HL-60 (cell line): ENCODE measurements around the gene ADCY3.
A peak's percentile ranks its signal among the peaks of the same experiment; 100 is the strongest.

Experiments
- DNase-seq, 2 experiments: peaks; one replicate each; pipeline ENCODE4 v3.0.0-alpha.2; 2010 to 2020; ENCODE audit warnings: low read depth in 1 of 2, low spot score in 1 of 2
- H3K27ac ChIP-seq: fragments of 250-450 bp; sonication (Bioruptor Pico); replicated peaks from 2 replicates; pipeline ENCODE4 v1.5.1; 2020; ENCODE audit warnings: mild to moderate bottlenecking, moderate library complexity
- H3K27me3 ChIP-seq: fragments of 250-450 bp; sonication (Bioruptor Pico); 2 replicates; pipeline ENCODE4 v1.5.1; 2021; ENCODE audit warnings: mild to moderate bottlenecking, moderate library complexity; ENCODE audit not compliant: insufficient read depth, poor library complexity, severe bottlenecking
- H3K4me3 ChIP-seq: replicated peaks from 2 replicates; pipeline ENCODE4 v1.5.1; 2011; ENCODE audit warnings: mild to moderate bottlenecking, control low read depth, low read length; ENCODE audit not compliant: insufficient read depth
- CTCF ChIP-seq: IDR thresholded peaks from one replicate; pipeline ENCODE4 v1.5.1; 2011; ENCODE audit warnings: low read length, control low read depth, inconsistent platforms; ENCODE audit not compliant: insufficient read depth
- GABPA ChIP-seq: IDR thresholded peaks from 2 replicates; pipeline ENCODE4 v1.6.1; 2012; ENCODE audit warnings: low read depth
- POLR2AphosphoS5 ChIP-seq: IDR thresholded peaks from 2 replicates; pipeline ENCODE4 v1.6.1; 2012; ENCODE audit warnings: low read depth
- SPI1 ChIP-seq: IDR thresholded peaks from 2 replicates; pipeline ENCODE4 v1.6.1; 2012; ENCODE audit warnings: low read depth, mild to moderate bottlenecking, borderline replicate concordance
- TF ChIP-seq, protein P1 (sequence below): IDR thresholded peaks from 2 replicates; pipeline ENCODE4 v1.6.1; 2012; ENCODE audit warnings: low read depth; ENCODE audit not compliant: insufficient replicate concordance

The ADCY3 gene

DNA sequence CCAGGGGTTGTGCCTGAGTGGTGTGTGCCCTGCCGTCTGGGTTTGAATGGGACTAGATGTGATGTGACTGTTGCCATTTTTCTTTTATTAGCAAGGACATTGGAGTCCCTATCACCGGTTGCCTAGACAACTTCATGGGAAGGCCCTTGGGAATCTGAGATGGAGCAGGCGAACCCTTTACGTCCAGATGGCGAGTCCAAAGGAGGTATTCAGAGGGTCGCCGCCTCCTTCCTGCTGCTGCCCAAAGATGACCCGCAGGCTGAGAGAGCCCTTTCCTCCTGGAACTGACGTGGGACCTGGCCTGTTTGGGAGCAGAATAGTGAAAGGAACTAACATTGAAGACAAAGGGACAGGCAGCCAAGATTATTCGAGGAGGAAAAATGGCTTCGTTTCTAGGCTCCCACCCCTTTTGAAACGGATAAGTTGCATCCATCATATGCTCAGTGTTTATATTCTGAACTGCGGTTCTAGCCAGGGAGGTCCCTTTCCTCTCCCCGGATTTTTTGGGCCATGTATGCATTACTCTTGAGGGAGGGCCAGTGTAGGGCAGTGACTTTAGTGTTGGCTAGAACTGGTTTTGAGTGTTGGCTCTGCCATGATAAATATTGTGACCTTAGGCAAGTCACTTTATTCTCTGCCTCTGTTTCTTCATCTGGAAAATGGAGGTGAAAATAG, 126.1 kb downstream of the ADCY3 start:
- Histone ChIP-seq H3K27me3 (no peaks in the 10 kb centered on the region), H3K4me3 (peak overlapping the region; percentile 86), H3K27ac (peak overlapping the region; percentile 100)
- peak in 1 of 2 experiments; percentile 7 for DNase-seq
- TF ChIP-seq, protein P1, sequence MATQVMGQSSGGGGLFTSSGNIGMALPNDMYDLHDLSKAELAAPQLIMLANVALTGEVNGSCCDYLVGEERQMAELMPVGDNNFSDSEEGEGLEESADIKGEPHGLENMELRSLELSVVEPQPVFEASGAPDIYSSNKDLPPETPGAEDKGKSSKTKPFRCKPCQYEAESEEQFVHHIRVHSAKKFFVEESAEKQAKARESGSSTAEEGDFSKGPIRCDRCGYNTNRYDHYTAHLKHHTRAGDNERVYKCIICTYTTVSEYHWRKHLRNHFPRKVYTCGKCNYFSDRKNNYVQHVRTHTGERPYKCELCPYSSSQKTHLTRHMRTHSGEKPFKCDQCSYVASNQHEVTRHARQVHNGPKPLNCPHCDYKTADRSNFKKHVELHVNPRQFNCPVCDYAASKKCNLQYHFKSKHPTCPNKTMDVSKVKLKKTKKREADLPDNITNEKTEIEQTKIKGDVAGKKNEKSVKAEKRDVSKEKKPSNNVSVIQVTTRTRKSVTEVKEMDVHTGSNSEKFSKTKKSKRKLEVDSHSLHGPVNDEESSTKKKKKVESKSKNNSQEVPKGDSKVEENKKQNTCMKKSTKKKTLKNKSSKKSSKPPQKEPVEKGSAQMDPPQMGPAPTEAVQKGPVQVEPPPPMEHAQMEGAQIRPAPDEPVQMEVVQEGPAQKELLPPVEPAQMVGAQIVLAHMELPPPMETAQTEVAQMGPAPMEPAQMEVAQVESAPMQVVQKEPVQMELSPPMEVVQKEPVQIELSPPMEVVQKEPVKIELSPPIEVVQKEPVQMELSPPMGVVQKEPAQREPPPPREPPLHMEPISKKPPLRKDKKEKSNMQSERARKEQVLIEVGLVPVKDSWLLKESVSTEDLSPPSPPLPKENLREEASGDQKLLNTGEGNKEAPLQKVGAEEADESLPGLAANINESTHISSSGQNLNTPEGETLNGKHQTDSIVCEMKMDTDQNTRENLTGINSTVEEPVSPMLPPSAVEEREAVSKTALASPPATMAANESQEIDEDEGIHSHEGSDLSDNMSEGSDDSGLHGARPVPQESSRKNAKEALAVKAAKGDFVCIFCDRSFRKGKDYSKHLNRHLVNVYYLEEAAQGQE, result no peak
- no peak for TF ChIP-seq SPI1
- no peak for TF ChIP-seq POLR2AphosphoS5
- TF ChIP-seq GABPA, result no peak
- TF ChIP-seq CTCF, result no peak

- H3K27ac ChIP-seq, result peak within 1 kb of the TSS; percentile 100
- TF ChIP-seq CTCF (peak; percentile 33), GABPA (no peak), POLR2AphosphoS5 (peak; percentile 79; the same call in 1 of the 2 replicates), SPI1 (peak; percentile 84; the same call in 1 of the 2 replicates)
- TF ChIP-seq, protein P1, result peak; percentile 52
- peak within 1 kb of the TSS; percentile 86 for H3K4me3 ChIP-seq
- DNase-seq, result peak; percentile 93 to 97
- no peaks in the 10 kb centered on the region for H3K27me3 ChIP-seq
These were observed 126.9 kb downstream of the ADCY3 start, which contains the start of the genes CENPO and PTRHD1 for GRCh38 chr2:24792874-24793760. CENPO (plus strand) TSS chr2:24793425; CDS start chr2:24793920, 495 bp downstream. PTRHD1 (minus strand) TSS chr2:24793391; CDS start chr2:24793377, 14 bp downstream.

- DNase-seq, result no peak
- peak overlapping the region; percentile 100 for H3K27ac ChIP-seq
- TF ChIP-seq SPI1 (no peak), POLR2AphosphoS5 (no peak), GABPA (no peak), CTCF (no peak)
- TF ChIP-seq, protein P1, result no peak
- peak overlapping the region; percentile 86 for H3K4me3 ChIP-seq
- H3K27me3 ChIP-seq, result no peaks in the 10 kb centered on the region
These were observed 127.5 kb downstream of the ADCY3 start for GRCh38 chr2:24792542-24792873.
